ENCODE data around the gene NLRP14.

The NLRP14 gene, protein sequence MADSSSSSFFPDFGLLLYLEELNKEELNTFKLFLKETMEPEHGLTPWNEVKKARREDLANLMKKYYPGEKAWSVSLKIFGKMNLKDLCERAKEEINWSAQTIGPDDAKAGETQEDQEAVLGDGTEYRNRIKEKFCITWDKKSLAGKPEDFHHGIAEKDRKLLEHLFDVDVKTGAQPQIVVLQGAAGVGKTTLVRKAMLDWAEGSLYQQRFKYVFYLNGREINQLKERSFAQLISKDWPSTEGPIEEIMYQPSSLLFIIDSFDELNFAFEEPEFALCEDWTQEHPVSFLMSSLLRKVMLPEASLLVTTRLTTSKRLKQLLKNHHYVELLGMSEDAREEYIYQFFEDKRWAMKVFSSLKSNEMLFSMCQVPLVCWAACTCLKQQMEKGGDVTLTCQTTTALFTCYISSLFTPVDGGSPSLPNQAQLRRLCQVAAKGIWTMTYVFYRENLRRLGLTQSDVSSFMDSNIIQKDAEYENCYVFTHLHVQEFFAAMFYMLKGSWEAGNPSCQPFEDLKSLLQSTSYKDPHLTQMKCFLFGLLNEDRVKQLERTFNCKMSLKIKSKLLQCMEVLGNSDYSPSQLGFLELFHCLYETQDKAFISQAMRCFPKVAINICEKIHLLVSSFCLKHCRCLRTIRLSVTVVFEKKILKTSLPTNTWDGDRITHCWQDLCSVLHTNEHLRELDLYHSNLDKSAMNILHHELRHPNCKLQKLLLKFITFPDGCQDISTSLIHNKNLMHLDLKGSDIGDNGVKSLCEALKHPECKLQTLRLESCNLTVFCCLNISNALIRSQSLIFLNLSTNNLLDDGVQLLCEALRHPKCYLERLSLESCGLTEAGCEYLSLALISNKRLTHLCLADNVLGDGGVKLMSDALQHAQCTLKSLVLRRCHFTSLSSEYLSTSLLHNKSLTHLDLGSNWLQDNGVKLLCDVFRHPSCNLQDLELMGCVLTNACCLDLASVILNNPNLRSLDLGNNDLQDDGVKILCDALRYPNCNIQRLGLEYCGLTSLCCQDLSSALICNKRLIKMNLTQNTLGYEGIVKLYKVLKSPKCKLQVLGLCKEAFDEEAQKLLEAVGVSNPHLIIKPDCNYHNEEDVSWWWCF

DNA sequence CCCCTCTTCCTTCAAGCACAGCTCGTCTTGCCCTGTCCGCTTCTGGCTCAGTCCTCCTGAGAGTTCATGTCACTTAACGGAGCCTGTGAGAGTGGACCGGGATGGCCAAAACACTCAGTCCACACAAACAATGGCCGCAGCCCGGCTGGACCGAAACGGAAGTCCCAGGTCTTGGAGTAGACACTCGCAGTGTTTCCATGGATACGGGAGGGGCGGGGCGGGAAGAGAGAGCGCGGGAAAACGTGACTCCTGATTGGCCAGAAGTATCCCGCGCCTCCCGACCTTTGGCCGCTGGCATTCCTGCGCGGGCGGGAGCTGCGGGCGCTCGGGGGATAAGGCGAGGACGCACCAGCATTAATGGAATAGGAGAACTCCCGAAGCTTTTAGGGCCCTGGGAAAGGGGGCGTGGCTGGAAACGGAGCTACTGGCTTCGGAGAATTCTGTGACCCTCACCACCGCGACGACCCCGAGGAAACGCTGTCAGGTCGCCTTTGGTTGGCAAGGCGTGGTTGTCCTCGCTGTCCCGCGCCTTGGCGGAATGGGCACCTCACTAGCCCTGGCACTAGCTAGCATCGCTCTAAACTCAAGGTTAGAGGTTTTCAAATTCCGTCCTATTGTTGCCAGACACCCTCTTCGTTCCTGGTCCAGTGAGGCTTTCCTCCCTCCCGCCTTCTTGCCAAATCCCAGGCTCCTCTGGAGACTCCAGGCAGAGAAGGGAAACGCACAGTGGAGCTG is at the start of gene NLRP14, which contains the start of gene ZNF214:
Gene NLRP14 (plus strand): TSS at position 297 of the 735 bp plus-strand sequence. CDS start 18,108 bp downstream, outside the sequence.
Gene ZNF214 (minus strand): TSS at position 164 of the 735 bp plus-strand sequence. CDS start 17,511 bp downstream, outside the sequence.
- DNase-seq, result peak; percentile 79

DNA sequence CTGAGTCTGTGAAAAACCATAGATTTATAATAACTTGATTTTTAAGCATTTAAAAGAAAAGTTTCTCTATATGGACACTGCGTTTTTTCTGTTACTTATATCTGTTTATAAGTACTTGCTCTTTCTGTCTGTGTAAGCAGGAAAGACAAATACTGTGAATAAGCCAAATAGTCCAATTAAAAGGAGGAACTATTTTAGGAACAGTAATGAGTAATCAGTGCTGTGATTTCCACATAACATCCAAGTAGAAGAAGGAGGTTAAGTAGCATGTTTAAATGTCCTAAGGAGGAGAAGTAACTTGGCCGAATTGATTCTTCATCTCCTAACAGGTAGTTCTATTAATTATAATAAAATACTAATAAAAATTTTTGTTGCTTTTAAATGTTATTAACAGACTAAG is 40.9 kb upstream of the NLRP14 start:
- no peak for DNase-seq

DNA sequence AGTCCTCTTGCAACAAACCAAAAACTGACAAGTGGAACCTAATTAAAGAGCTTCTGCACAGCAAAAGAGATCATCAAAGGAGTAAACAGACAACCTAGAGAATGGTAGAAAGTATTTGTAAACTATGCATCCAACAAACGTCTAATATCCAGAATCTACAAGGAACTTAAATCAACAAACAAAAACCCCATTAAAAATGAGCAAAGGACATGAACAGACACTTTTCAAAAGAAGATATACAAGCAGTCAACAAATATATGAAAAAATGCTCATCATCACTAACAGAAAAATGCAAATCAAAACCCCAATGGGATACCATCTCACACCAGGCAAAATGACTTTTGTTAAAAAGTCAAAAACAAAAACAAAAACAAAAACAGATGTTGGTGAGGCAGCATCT is 33.8 kb upstream of the NLRP14 start:
- DNase-seq, result no peak

DNA sequence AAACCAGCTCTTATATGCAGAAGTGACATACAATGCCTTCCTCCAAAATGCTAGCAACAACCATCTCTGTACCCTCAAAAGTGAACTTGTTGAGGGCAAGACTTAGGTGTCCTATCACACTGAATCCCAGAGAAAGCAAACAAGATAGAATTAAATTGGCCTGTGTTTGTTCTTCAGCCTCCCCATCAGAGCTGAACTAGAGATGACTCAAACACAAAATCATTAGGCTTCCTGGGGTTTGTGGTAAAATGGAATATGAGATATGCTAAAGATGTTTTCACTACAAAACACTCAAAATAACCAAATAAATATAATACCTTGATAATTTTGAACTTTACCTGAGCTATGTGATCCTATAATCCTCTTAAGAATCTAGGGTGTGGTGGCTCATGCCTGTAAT is 31.8 kb upstream of the NLRP14 start:
- DNase-seq, result no peak

DNA sequence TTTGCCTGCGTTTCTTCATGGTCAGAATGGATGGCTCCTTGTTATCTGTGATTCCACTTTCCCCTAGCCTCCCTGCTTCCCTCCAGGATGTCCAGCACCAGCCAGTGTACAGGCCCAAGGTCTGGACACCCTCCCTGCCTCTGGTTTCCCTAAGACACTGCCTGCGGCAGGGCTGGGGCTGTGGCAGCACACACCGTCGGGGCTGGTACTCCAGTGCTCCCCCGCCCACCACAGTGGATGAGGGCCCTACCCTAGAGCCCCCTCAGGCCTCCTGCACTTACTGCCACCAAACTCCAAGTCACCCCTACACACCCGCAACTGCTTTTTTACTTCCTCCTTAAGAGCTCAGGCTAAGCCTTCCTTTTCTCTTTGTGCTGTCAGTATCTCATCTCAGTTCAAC is 29.1 kb upstream of the NLRP14 start:
- no peak for DNase-seq

DNA sequence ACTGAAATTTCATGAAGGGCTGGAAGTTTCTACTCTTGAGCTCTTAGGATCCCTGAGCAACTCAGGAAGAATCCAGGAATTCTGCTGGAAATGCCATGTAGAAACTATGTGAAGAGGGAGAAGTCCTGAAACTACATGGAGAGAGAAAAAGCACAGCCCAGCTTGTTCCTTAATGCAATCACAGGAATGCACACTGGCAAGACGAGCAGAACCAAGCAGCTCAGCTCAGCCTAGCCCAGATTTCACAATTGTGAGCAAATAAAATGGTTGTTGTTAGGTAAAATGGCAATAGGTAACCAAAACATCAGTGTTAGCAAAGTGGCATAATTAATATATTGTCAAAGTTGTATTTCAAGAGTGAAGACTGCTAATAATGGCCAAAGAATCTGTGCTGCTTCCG is 28.3 kb upstream of the NLRP14 start:
- DNase-seq, result no peak

DNA sequence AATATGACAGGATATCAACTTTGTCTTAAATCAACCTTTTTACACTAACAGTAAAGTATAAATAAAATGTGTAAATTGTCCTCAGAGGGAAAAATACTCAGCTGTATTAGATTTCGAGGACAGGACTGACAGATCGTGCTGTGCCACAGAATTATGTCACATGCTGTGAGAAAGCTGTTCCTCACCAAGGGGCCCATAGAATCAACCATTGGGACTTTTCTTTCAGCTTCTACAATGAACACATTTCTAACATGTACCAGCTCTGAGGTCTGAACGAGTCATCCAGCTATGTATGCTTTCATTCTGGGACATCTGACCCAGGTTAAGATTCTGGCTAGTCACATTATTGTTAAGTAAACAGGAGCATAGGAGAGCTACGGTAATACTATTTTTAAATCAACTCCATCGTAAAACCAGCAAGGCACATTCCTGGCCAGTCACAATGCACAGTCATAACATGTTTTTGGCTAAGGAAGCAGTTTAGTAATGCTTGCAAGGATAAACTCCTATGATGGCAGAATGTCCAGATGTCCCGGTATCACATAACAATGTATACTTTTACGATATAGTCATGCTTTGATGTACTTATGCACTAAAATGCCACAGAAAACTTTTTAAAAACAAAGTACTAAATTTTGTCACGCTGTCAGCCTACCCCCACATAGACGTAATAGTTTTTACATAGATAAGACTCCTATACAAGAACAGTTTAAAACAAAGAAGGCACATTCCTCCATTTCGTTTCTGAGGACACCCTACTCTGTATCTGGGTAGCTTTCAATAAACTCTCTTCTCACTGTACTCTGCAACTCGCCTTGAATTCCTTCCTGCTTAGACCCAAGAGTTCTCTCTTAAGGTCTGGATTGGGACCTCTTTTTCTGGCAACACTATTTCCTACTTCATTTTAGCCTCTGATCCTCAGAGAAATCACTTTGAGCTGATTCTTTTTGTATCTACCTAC is 27.5 kb upstream of the NLRP14 start:
- no peak for DNase-seq

DNA sequence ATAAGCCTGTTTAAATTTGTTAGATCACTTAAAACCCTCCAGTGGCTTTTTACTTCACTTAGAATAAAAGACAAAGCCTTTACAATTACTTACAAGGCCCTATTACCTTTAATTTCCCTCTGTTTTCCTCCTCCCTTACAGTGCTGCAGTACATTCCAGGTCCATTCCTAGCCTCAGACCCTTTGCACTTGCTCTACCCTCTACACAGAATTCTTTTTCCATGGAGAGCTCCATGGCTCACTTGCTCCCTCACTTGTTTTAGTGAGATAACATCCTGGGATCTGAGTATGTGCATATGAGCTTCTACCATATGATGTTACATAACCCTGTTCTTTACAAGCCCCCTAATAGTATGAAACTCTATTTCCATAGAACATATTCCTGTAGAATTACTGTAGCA is 24.6 kb upstream of the NLRP14 start:
- DNase-seq, result no peak

DNA sequence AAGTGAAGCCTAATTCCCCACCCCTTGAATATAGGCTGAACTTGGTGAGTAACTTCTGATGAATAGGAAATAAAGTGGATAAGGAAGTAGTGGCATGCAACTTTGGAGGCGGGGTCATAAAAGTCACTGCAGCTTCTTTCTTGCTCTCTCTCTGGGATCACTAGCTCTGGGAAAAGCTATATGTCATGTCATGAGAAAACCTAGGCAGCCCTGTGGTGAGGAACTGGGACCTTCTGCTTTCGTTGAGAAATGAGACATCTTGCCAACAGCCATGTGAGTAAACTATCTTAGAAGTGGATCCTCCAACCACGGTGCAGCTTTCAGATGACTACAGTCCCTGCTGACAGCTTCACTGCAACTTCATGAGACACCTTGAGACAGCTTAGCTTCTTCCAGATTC is 15.8 kb upstream of the NLRP14 start:
- DNase-seq, result no peak

DNA sequence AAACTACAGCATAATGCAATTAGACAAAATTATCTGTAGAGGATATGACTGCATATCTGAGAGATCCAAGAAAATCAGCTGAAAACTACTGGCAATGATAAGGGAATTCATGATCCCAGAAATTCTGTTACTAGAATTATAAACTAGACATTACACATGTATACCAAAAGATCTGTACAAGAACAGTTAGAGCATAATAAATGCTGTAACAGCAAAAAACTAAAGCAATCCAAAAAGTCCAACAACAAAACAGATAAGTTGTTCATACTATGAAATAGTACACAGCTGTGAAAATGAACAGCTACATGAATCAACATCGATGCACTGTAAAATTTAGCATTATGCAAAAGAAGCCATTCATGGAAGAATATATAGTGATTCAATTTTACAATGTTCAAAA is 6.2 kb upstream of the NLRP14 start:
- no peak for DNase-seq

DNA sequence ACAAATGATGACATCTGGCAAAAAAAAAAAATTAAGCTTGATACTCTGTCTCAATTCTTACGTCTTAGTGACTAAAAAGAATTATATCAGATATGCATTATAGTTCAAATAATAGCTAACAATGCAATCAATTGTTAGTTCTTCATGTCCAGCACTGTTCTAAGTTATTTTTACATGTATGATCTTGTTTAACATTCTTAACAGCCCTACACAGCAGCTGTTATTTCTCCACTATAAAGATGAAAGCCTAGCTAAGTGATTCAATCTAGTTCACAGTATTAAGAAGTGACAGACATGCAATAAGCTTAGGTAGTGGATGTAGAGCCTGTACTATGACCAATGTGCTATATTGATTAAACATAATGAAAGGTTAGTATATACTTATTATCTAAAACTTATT is 4.3 kb upstream of the NLRP14 start:
- no peak for DNase-seq

DNA sequence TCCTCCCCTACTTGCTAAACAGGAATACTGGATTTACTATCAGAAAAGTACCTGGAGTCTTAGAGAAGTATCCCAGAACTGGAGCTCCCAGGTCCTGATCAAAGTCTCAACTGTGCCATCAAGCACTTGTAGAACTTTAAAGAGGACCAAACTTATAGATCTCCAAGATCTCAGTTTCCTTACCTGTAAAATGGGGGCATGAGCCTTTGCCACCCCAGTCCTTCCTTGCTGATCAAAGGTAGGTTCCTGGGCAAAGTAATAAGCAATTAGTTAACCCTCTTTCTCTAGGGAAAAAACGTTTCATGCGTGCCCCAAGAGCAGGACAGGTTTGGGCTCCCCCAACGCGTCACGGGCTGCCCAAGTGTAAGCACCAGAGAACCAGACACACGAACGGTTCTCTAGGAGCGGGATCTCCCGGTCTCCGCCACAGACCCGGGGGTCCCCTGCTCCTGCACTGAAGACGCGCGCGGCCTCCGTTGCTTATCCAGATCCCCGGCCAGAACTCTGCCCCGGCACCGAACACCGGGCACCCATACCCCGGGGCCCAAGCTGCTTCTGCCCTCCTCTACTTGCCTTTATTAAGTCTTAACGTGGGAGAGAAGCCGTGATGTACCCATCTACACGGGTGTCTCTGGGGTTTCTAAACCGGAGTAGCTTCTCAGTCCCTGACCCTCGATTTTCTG is 638 bp upstream of the NLRP14 start:
- peak; percentile 6 for DNase-seq

DNA sequence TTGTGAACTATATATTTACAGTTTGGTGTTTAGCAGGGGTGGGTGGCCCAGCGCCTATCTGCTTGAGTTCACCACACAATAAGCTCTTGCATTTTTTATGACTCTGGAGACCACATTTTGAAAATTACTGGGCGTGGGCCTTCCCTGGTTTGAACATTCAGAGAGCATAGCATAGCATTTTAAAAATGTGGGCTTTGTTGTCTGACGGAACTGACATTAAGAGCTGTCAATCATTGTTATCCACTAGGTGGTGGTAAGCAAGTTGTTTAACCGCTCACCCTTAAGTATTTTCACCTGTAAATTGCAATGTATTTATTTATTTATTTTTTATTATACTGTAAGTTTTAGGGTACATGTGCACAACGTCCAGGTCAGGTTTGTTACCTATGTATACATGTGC is 1.0 kb downstream of the NLRP14 start:
- DNase-seq, result no peak

DNA sequence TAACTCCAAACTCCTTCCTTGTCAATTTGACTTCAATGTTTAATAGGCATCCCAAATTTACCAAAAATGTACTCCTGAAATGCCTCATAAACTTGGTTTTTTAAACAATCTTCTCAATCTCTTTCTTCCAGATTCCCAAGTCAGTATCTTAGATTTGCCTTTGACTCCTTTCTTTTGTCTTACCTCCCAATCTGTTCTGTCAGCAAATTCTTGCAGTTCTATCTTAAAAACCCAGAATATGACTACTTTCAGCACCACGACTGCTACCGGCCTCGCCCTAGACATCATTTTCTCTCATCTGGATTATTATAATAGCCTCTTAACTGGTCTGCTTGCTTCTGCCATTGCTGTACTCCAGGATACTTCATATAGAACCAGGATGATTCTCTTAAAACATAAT is 7.9 kb downstream of the NLRP14 start:
- no peak for DNase-seq

DNA sequence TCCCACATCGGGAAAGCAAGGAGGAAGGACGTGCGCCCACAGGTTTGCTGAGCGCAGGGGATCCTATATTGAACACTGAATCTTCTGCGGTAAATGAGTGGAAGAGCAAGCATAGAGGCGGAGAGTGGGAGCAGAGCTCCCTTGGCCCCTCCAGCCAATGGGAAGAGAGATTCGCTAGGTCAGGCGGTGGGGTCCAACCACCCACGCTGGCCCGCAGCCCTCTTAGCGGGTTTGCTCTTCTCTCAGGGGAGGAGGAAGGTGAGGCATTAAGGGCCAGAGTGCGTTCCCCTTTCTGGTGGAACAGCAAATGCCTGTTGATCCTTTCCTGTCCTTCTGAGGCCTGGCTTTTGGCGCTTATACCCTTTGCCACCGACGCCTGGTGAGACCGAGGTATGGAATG is 10.6 kb downstream of the NLRP14 start:
- DNase-seq, result no peak

DNA sequence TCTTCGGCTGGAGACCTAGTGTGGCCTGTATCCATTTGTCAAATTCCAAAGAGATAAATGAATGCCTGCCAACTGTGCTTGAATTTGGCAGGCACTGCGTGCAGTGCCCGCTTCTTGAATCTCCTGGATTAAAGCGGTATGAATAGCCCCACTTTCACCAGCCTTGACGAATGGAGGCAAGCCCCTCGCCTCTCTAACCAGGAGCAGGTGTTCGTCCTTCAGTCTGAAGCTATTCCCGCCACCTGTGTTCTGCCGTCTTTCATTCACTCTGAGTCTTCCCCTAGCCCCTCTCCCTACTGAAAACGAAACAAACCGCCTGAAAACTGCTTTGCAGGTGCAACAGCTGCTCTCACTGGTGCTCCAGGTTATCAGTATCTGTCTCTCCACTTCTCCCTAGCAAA is 11.2 kb downstream of the NLRP14 start:
- no peak for DNase-seq

DNA sequence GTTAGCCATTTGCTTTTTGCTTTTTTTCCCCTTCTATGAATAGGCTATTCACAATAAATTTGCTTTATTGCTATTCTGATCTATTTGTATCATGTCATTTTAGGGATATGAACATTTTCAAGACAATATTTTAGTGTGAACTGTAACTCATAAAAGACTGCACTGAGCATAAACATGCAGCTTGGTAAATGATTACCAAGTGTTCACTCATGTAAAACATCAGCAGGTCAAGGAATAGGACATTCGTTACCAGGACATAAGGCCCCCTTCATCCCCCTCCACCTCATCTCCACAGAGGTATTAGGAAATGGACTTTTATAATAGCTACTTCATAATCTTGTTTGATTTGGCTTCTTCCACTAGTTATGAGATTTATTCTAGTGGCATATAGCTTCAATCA is 12.4 kb downstream of the NLRP14 start:
- DNase-seq, result no peak

DNA sequence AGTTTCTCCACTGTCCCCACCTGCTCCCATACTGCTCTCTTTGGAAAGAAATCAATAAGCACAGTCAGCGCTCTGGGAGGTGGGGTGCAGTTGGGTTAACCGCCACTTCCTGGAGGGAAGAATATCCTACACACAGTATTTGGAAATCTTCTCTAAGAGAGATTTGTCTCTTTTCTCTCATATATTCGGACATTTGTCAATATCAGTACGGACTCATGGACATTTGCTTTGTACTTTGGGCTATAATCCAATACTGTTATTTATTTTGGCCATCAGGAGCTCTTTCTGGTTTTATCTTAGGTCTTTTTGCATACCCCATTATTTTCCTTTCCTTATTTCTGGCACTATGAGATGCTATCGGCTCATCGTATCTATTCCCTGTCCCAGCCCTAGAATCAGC is 13.7 kb downstream of the NLRP14 start:
- no peak for DNase-seq

DNA sequence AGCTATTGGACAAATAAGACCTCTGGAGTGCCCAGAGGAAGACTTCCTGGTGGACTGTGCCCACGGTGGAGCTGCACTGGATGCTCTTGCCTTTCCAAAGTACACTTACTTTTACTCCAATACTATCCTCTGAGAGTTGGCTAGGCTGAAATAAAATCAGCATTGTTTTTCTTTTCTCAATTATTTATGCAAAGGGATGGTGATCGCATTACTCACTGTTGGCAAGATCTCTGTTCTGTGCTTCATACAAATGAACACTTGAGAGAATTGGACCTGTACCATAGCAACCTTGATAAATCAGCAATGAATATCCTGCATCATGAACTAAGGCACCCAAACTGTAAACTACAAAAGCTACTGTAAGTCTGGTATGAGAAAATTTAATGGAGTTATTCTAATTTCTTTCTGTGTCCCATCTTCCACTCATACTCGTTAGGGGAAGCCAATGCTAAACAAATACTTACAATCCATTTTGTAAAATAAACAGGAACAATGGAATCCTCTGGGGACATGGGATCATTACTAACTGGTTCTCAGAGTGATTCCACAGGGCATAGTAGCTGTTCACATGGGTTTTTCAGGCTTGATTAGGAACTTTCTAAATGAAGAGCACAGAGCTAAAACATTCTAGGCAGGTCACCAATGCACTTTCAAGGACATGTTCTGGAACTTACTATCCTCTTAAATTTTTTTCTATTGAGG is 26.3 kb downstream of the NLRP14 start:
- DNase-seq, result no peak

DNA sequence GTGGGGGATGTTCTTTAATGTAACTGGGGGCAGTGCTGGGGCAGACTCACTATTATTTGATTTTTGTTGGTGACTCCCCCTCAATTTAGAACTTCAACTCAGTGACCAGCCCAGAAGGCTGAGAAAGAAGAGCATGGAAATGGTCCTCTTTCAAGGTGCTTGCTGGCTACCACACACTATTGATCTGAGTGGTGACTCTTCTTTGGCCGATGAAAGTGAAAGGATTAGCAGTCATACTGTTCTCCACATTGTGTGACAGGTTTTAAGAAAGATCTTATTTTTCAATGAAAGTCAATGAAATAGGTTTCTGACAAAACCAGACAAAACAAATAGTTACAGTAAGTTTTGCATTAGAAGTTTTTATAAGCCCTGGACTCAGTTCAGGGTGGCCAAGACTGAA is 29.9 kb downstream of the NLRP14 start:
- DNase-seq, result no peak

Data from NCI-H510A (cell line).